Body of pancreas (tissue), 4 donors: ENCODE data around the gene TMEM109. TPM values are rescaled to one million over a fixed set of nuclear protein-coding genes. Genes with fewer than 3 reads are reported as not detected.

Source experiments
- ATAC-seq: fragments of 150-250 bp; one replicate; pipeline ENCODE4 v1.9.1; 2016
- DNase-seq, 4 donors: peaks; one replicate each; pipeline ENCODE4 v3.0.0-alpha.2; 2019
- H3K27ac ChIP-seq, 4 donors: fragments of 200-600 bp; sonication (generic); 1 replicate in 3 of 4; 2 replicates in 1 of 4; pipeline versions ENCODE4 v1.5.1 to v1.6.1; 2016 to 2019; ENCODE audit warnings: mild to moderate bottlenecking in 1 of 4, mixed read lengths in 1 of 4, moderate library complexity in 1 of 4
- H3K27me3 ChIP-seq, 2 donors: fragments of 200-600 bp; sonication (generic); one replicate each; pipeline ENCODE4 v1.6.0; 2016; ENCODE audit warnings: mild to moderate bottlenecking in 1 of 2
- H3K36me3 ChIP-seq, 2 donors: fragments of 200-600 bp; sonication (generic); replicated peaks in 1 of 2; 2 replicates each; pipeline ENCODE4 v1.5.1; 2016; ENCODE audit warnings: low read depth in 2 of 2; ENCODE audit not compliant: insufficient read depth in 1 of 2
- H3K4me1 ChIP-seq: fragments of 200-600 bp; sonication (generic); one replicate; pipeline ENCODE4 v1.6.0; 2016
- H3K4me3 ChIP-seq, 2 donors: fragments of 200-600 bp; sonication (generic); 1 replicate in 1 of 2; 2 replicates in 1 of 2; pipeline ENCODE4 v1.5.1; 2016 to 2019
- H3K9me3 ChIP-seq, 3 donors: fragments of 200-600 bp; sonication (generic); 1 replicate in 2 of 3; 2 replicates in 1 of 3; pipeline ENCODE4 v1.5.1; 2016
- CTCF ChIP-seq, 7 experiments: fragments of 450-650 bp in 4 of 7; fragments of 200-600 bp in 3 of 7; sonication (generic) in 3 of 7; IDR thresholded peaks; one replicate each; pipeline ENCODE4 v1.5.1; 2016 to 2019; ENCODE audit warnings: antibody characterized with exemption in 7 of 7
- POLR2A ChIP-seq, 3 donors: fragments of 450-650 bp; IDR thresholded peaks; one replicate each; pipeline ENCODE4 v1.6.1; 2016; ENCODE audit warnings: antibody characterized with exemption in 3 of 3, mild to moderate bottlenecking in 2 of 3
- WGBS, 2 donors: methylation state at CpG; one replicate each; pipeline ENCODE4 v1.1.5; 2017; 5-methylcytosine and 5-hydroxymethylcytosine counted together
- intact Hi-C: fragments of 100-400 bp; cut with DNase I; formaldehyde crosslinking; loops from one replicate; pipeline ENCODE4 v1.15.1; 2023
- total RNA-seq, 2 donors: library from RNA; depleted of rRNA; stranded (reverse); fragments of >200 nt; gene quantifications; one replicate each; pipeline ENCODE4 v1.1.0, GENCODE V29; 2016

Gene TMEM109
- 10 to 100 TPM; 59.9 to 62.6 TPM for total RNA-seq

- Histone ChIP-seq H3K4me1 (peaks cover 39% of the 10 kb centered on the region), H3K4me3 (peak within 1 kb of the TSS; percentile 77 to 79), H3K27me3 (no peaks in the 10 kb centered on the region), H3K9me3 (no peaks in the 10 kb centered on the region), H3K36me3 (no peaks in the 10 kb centered on the region), H3K27ac (peak within 1 kb of the TSS; percentile 68 to 92 (median 86))
- ATAC-seq = peak; percentile 85
- 1% methylated on average over 34 to 68 of the region's 70 CpGs for WGBS, 2 donors
- peak; percentile 81 to 90 (median 90) for DNase-seq
- intact Hi-C loops = no loop called here
- TF ChIP-seq CTCF (IDR thresholded peaks at IDR 0.05) = peak in 3 of 7 experiments; percentile 24 to 30 (median 28)
- TF ChIP-seq POLR2A (IDR thresholded peaks at IDR 0.05) = peak in 2 of 3 donors; percentile 67 to 72
Measured at GRCh38 chr11:60913793-60914632, at the start of gene TMEM109. Gene TMEM109, plus strand, starts transcription at chr11:60914158. Its CDS starts 5,536 bp downstream, at chr11:60919694.

GRCh38 chr11:60864856-60865513 lies 49.0 kb upstream of the TMEM109 start:
- H3K27me3 ChIP-seq = no peaks in the 10 kb centered on the region
- intact Hi-C loops = no loop called here
- no peaks in the 10 kb centered on the region for H3K4me1 ChIP-seq
- no peaks in the 10 kb centered on the region for H3K9me3 ChIP-seq
- ATAC-seq = no peak
- no peak overlapping the region for H3K27ac ChIP-seq
- H3K36me3 ChIP-seq = no peaks in the 10 kb centered on the region
- DNase-seq = no peak
- no peak overlapping the region for H3K4me3 ChIP-seq
- WGBS, 2 donors = 66 to 68% methylated on average over 7 of the region's 7 CpGs
- TF ChIP-seq CTCF (IDR thresholded peaks at IDR 0.05) = no peak
- TF ChIP-seq POLR2A (IDR thresholded peaks at IDR 0.05) = no peak

- Histone ChIP-seq H3K27ac (no peak within 1 kb of the TSS), H3K27me3 (no peaks in the 10 kb centered on the region), H3K4me1 (no peaks in the 10 kb centered on the region), H3K4me3 (no peak within 1 kb of the TSS), H3K9me3 (no peaks in the 10 kb centered on the region), H3K36me3 (no peaks in the 10 kb centered on the region)
- TF ChIP-seq POLR2A (IDR thresholded peaks at IDR 0.05) (no peak), CTCF (IDR thresholded peaks at IDR 0.05) (no peak)
- DNase-seq (no peak), ATAC-seq (peak; percentile 22)
- intact Hi-C loops = no loop called here
- 66 to 72% methylated on average over 3 to 12 of the region's 13 CpGs for WGBS, 2 donors
Measured at GRCh38 chr11:60866911-60867870, 46.8 kb upstream of the TMEM109 start, which contains the start of gene ZP1. Gene ZP1, plus strand, starts transcription at chr11:60867542. Its CDS starts 20 bp downstream, at chr11:60867562.

DNA sequence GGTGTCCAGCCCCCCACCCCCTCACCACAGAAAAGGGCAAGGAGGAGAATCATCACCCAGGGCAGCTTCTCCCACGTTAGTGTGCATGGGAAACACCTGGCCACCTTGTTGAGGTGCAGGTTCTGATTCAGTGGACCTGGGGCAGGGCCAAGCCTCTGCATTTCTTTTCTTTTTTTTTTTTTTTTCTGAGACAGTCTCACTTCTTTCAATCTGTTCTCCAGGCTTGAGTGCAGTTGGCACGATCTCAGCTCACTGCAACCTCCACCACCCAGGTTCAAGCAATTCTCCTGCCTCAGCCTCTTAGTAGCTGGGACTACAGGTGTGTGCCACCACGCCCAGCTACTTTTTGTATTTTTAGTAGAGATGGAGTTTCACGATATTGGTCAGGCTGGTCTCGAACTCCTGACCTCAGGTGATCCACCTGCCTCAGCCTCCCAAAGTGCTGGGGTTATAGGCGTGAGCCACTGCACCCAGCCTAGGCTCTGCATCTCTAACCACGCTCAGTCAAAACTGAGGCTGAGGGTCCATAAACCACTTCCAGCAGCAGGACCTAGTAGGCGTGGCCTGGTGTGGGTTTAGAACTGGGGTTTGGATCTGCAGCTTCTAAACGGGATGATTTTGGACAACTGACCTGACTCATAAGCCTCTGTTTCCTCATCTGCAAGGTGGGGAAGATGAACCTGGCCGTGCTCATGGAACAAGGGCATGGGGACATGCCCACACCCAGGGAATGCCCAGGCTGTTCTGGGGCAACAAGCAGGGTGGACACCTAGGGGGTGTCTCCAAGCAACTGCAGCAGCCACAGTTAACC lies 45.9 kb upstream of the TMEM109 start:
- Histone ChIP-seq H3K27ac (no peak overlapping the region), H3K36me3 (no peaks in the 10 kb centered on the region), H3K9me3 (no peaks in the 10 kb centered on the region), H3K27me3 (no peaks in the 10 kb centered on the region), H3K4me3 (no peak overlapping the region), H3K4me1 (no peaks in the 10 kb centered on the region)
- TF ChIP-seq CTCF (IDR thresholded peaks at IDR 0.05) = no peak
- no peak for TF ChIP-seq POLR2A (IDR thresholded peaks at IDR 0.05)
- no peak for ATAC-seq
- WGBS, 2 donors = 72 to 77% methylated on average over 9 to 10 of the region's 10 CpGs
- DNase-seq = no peak
- intact Hi-C loops = no loop called here
